GM23248 (cell line): ENCODE data around the gene FAM13C. TPM values are rescaled to one million over a fixed set of nuclear protein-coding genes. Genes with fewer than 3 reads are reported as not detected.

Experiments
- DNase-seq: peaks from one replicate; pipeline ENCODE4 v3.0.0-alpha.2; 2015
- H2AFZ ChIP-seq: fragments of 200-600 bp; sonication (generic); 2 replicates; pipeline ENCODE4 v1.6.1; 2016; ENCODE audit warnings: antibody characterized with exemption
- H3F3A ChIP-seq: fragments of 200-600 bp; sonication (generic); 2 replicates; pipeline ENCODE4 v1.6.1; 2016; ENCODE audit warnings: mild to moderate bottlenecking, antibody characterized with exemption, mixed run types; ENCODE audit not compliant: insufficient read depth
- H3K27ac ChIP-seq: fragments of 200-600 bp; sonication (generic); 2 replicates; pipeline ENCODE4 v1.5.1; 2016; ENCODE audit warnings: mild to moderate bottlenecking
- H3K27me3 ChIP-seq: fragments of 200-600 bp; sonication (generic); replicated peaks from 2 replicates; pipeline ENCODE4 v1.6.1; 2016; ENCODE audit warnings: mild to moderate bottlenecking; ENCODE audit not compliant: insufficient read depth
- H3K36me3 ChIP-seq: fragments of 200-600 bp; sonication (generic); 2 replicates; pipeline ENCODE4 v1.6.1; 2016; ENCODE audit warnings: low read depth, mild to moderate bottlenecking
- H3K4me1 ChIP-seq: fragments of 200-600 bp; sonication (generic); 2 replicates; pipeline ENCODE4 v1.6.1; 2016; ENCODE audit warnings: mild to moderate bottlenecking; ENCODE audit not compliant: insufficient read depth
- H3K4me2 ChIP-seq: fragments of 200-600 bp; sonication (generic); one replicate; pipeline ENCODE4 v1.6.1; 2016; ENCODE audit warnings: mild to moderate bottlenecking; ENCODE audit not compliant: unreplicated experiment
- H3K4me3 ChIP-seq: fragments of 200-600 bp; sonication (generic); 2 replicates; pipeline ENCODE4 v1.5.1; 2016; ENCODE audit warnings: mild to moderate bottlenecking
- H3K79me2 ChIP-seq: fragments of 200-600 bp; sonication (generic); 2 replicates; pipeline ENCODE4 v1.6.1; 2016; ENCODE audit warnings: mild to moderate bottlenecking; ENCODE audit not compliant: insufficient read depth
- H3K9ac ChIP-seq: fragments of 200-600 bp; sonication (generic); 2 replicates; pipeline ENCODE4 v1.6.1; 2016; ENCODE audit warnings: mild to moderate bottlenecking
- H3K9me2 ChIP-seq: fragments of 200-600 bp; sonication (generic); 2 replicates; pipeline ENCODE4 v1.6.1; 2016; ENCODE audit warnings: mixed run types, mild to moderate bottlenecking, moderate library complexity; ENCODE audit not compliant: insufficient read depth
- H3K9me3 ChIP-seq: fragments of 200-600 bp; sonication (generic); one replicate; pipeline ENCODE4 v1.6.1; 2017; ENCODE audit warnings: low read depth
- H4K20me1 ChIP-seq: fragments of 200-600 bp; sonication (generic); 2 replicates; pipeline ENCODE4 v1.6.0; 2016; ENCODE audit not compliant: insufficient read depth
- EZH2 ChIP-seq: fragments of 200-600 bp; sonication (generic); IDR thresholded peaks from 2 replicates; pipeline ENCODE4 v1.6.1; 2018; ENCODE audit warnings: antibody characterized with exemption, mild to moderate bottlenecking; ENCODE audit not compliant: insufficient read depth, poor library complexity, severe bottlenecking
- EZH2phosphoT487 ChIP-seq: fragments of 200-600 bp; sonication (generic); IDR thresholded peaks from 2 replicates; pipeline ENCODE4 v1.6.1; 2018; ENCODE audit warnings: antibody characterized with exemption, moderate library complexity, mild to moderate bottlenecking, low read depth; ENCODE audit not compliant: insufficient read depth
- WGBS, 2 experiments: methylation state at CpG; one replicate each; pipeline ENCODE4 v1.1.6; 2015 to 2017; ENCODE audit warnings: low lambda C conversion rate in 2 of 2, low coverage in 1 of 2; ENCODE audit errors: missing lambda C conversion rate in 2 of 2; 5-methylcytosine and 5-hydroxymethylcytosine counted together
- in situ Hi-C: fragments of 300-500 bp; cut with MboI; formaldehyde crosslinking; loops from 2 replicates; pipeline ENCODE4 v1.15.0; 2020
- polyA plus RNA-seq: library from polyadenylated mRNA; unstranded; fragments of >200 nt; fragmentation: Nextera tagmentation; extraction: Ambion mirVana; gene quantifications from 2 replicates; pipeline ENCODE4 v1.2.1, GENCODE V29; 2016
- total RNA-seq: library from RNA; depleted of rRNA; stranded (reverse); fragments of >200 nt; shearing (Covaris generic); gene quantifications from 2 replicates; pipeline ENCODE4 v1.2.3, GENCODE V29; 2014

The FAM13C gene
- total and polyA plus RNA-seq, 2 experiments from 2014 or later = 0.54 to 0.56 TPM

- no peak overlapping the region for H3K4me2 ChIP-seq
- in situ Hi-C loops = no loop called here
- TF ChIP-seq EZH2 = no peak
- H3K36me3 ChIP-seq = no peaks in the 10 kb centered on the region
- no peaks in the 10 kb centered on the region for H3K9me2 ChIP-seq
- no peak overlapping the region for H3K4me3 ChIP-seq
- no peaks in the 10 kb centered on the region for H3F3A ChIP-seq
- no peaks in the 10 kb centered on the region for H3K9me3 ChIP-seq
- H3K9ac ChIP-seq = no peak overlapping the region
- no peaks in the 10 kb centered on the region for H4K20me1 ChIP-seq
- no peaks in the 10 kb centered on the region for H3K27me3 ChIP-seq
- H2AFZ ChIP-seq = no peak overlapping the region
- DNase-seq = no peak
- no peaks in the 10 kb centered on the region for H3K4me1 ChIP-seq
- H3K27ac ChIP-seq = no peak overlapping the region
- H3K79me2 ChIP-seq = no peaks in the 10 kb centered on the region
These were observed 85.4 kb downstream of the FAM13C start for GRCh38 chr10:59276919-59277318.

- no peak for TF ChIP-seq EZH2phosphoT487
- no peak for TF ChIP-seq EZH2
- H3K27me3 ChIP-seq = no peaks in the 10 kb centered on the region
- DNase-seq = no peak
- H3F3A ChIP-seq = no peaks in the 10 kb centered on the region
- no peaks in the 10 kb centered on the region for H4K20me1 ChIP-seq
- H3K36me3 ChIP-seq = no peaks in the 10 kb centered on the region
- H3K9me2 ChIP-seq = no peaks in the 10 kb centered on the region
- H3K79me2 ChIP-seq = no peaks in the 10 kb centered on the region
- no peak overlapping the region for H3K4me3 ChIP-seq
- no peaks in the 10 kb centered on the region for H3K4me1 ChIP-seq
- H3K27ac ChIP-seq = no peak overlapping the region
- no peaks in the 10 kb centered on the region for H3K9me3 ChIP-seq
- no peak overlapping the region for H3K4me2 ChIP-seq
- no peak overlapping the region for H3K9ac ChIP-seq
- H2AFZ ChIP-seq = no peak overlapping the region
- in situ Hi-C loops = no loop called here
These were observed 86.2 kb downstream of the FAM13C start for GRCh38 chr10:59276133-59276532.

GRCh38 chr10:59273445-59273844 lies 88.9 kb downstream of the FAM13C start:
- H3K27me3 ChIP-seq = no peaks in the 10 kb centered on the region
- no peaks in the 10 kb centered on the region for H3F3A ChIP-seq
- no peaks in the 10 kb centered on the region for H3K9me2 ChIP-seq
- no peak overlapping the region for H2AFZ ChIP-seq
- H4K20me1 ChIP-seq = no peaks in the 10 kb centered on the region
- no peaks in the 10 kb centered on the region for H3K79me2 ChIP-seq
- no peak overlapping the region for H3K9ac ChIP-seq
- H3K9me3 ChIP-seq = no peaks in the 10 kb centered on the region
- WGBS, 2 experiments = 85 to 90% methylated on average over 1 of the region's 1 CpG
- H3K4me3 ChIP-seq = no peak overlapping the region
- no peak for TF ChIP-seq EZH2
- no peak for TF ChIP-seq EZH2phosphoT487
- no peaks in the 10 kb centered on the region for H3K4me1 ChIP-seq
- in situ Hi-C loops = no loop called here
- DNase-seq = no peak
- H3K4me2 ChIP-seq = no peak overlapping the region
- no peak overlapping the region for H3K27ac ChIP-seq
- H3K36me3 ChIP-seq = no peaks in the 10 kb centered on the region

GRCh38 chr10:59272061-59272460 lies 90.3 kb downstream of the FAM13C start:
- Histone ChIP-seq H3K9me2 (no peaks in the 10 kb centered on the region), H3K9ac (no peak overlapping the region), H3K4me2 (no peak overlapping the region), H3K4me3 (no peak overlapping the region), H3K79me2 (no peaks in the 10 kb centered on the region), H2AFZ (no peak overlapping the region), H3F3A (no peaks in the 10 kb centered on the region), H3K9me3 (no peaks in the 10 kb centered on the region), H4K20me1 (no peaks in the 10 kb centered on the region), H3K36me3 (no peaks in the 10 kb centered on the region), H3K27me3 (no peaks in the 10 kb centered on the region), H3K4me1 (no peaks in the 10 kb centered on the region), H3K27ac (no peak overlapping the region)
- DNase-seq = no peak
- in situ Hi-C loops = no loop called here
- no peak for TF ChIP-seq EZH2phosphoT487
- TF ChIP-seq EZH2 = no peak

- no peaks in the 10 kb centered on the region for H3K4me1 ChIP-seq
- no peak overlapping the region for H3K4me3 ChIP-seq
- H3K9me3 ChIP-seq = no peaks in the 10 kb centered on the region
- H3K4me2 ChIP-seq = no peak overlapping the region
- no peak for DNase-seq
- H3K9ac ChIP-seq = no peak overlapping the region
- no peaks in the 10 kb centered on the region for H3K36me3 ChIP-seq
- H3K27ac ChIP-seq = no peak overlapping the region
- H3K9me2 ChIP-seq = no peaks in the 10 kb centered on the region
- no peaks in the 10 kb centered on the region for H3K27me3 ChIP-seq
- 28 to 37% methylated on average over 4 of the region's 4 CpGs for WGBS, 2 experiments
- H4K20me1 ChIP-seq = no peaks in the 10 kb centered on the region
- no peaks in the 10 kb centered on the region for H3K79me2 ChIP-seq
- H3F3A ChIP-seq = no peaks in the 10 kb centered on the region
- TF ChIP-seq EZH2phosphoT487 (no peak), EZH2 (no peak)
- in situ Hi-C loops = no loop called here
- no peak overlapping the region for H2AFZ ChIP-seq
These were observed 91.2 kb downstream of the FAM13C start for GRCh38 chr10:59271160-59271559.
